ENCODE measurements around the gene SCAP.
A peak's percentile ranks its signal among the peaks of the same experiment; 100 is the strongest.

Gene SCAP

GRCh38 chr3:47412842-47413520 is 62.8 kb downstream of the SCAP start:
- DNase-seq, result no peak

DNA sequence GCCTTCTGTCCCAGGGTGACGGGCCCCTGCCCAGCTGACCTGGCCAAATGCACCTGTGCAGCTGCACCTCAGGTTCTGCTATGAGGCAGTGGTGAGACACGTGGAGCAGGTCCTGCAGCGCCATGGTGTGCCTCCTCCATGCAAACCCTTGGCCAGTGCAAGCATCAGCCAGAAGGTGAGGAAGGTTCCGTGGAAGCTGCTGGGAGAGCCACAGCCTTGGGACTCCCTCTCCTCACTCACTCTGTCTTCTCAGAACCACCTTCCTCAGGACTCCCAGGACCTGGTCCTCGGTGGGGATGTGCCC is 63.3 kb downstream of the SCAP start:
- no peak for DNase-seq

DNA sequence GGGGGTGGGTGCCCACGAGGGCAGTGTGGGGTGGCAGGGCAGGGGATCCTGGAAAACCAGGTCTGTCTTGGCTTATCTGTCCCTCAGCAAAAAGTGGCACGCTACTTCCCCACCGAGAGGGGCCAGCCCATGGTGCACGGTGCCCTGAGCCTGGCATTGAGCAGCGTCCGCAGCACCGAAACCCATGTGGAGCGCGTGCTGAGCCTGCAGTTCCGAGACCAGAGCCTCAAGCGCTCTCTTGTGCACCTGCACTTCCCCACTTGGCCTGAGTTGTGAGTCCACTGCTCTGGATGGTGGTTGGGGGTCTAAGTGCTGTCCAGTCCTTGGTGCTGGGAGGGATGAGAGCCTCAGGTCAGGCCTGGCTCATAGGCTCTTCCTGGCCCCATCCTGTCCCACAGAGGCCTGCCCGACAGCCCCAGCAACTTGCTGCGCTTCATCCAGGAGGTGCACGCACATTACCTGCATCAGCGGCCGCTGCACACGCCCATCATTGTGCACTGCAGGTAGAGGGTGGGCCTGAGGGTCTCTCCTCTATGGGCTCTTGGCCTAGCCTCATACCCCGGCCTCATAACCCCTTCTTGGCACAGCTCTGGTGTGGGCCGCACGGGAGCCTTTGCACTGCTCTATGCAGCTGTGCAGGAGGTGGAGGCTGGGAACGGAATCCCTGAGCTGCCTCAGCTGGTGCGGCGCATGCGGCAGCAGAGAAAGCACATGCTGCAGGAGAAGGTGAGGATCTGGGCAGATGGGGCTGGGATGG is 63.9 kb downstream of the SCAP start:
- DNase-seq, result no peak

GRCh38 chr3:47410801-47411646 is 64.7 kb downstream of the SCAP start:
- DNase-seq, result no peak

DNA sequence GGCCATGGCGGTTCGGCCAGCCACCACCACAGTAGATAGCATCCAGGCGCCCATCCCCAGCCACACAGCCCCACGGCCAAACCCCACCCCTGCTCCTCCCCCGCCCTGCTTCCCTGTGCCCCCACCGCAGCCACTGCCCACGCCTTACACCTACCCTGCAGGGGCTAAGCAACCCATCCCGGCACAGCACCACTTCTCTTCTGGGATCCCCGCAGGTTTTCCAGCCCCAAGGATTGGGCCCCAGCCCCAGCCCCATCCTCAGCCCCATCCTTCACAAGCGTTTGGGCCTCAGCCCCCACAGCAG is 65.4 kb downstream of the SCAP start:
- no peak for DNase-seq

DNA sequence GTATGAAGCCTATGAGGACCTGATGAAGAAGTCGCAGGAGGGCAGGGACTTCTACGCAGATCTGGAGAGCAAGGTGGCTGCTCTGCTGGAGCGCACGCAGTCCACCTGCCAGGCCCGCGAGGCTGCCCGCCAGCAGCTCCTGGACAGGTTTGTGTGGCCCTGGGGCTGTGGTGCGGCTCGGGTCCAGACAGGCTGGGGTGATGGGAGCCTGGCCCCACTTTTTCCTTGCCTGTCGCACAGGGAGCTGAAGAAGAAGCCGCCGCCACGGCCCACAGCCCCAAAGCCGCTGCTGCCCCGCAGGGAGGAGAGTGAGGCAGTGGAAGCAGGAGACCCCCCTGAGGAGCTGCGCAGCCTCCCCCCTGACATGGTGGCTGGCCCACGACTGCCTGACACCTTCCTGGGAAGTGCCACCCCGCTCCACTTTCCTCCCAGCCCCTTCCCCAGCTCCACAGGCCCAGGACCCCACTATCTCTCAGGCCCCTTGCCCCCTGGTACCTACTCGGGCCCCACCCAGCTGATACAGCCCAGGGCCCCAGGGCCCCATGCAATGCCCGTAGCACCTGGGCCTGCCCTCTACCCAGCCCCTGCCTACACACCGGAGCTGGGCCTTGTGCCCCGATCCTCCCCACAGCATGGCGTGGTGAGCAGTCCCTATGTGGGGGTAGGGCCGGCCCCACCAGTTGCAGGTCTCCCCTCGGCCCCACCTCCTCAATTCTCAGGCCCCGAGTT is 65.9 kb downstream of the SCAP start:
- no peak for DNase-seq

DNA sequence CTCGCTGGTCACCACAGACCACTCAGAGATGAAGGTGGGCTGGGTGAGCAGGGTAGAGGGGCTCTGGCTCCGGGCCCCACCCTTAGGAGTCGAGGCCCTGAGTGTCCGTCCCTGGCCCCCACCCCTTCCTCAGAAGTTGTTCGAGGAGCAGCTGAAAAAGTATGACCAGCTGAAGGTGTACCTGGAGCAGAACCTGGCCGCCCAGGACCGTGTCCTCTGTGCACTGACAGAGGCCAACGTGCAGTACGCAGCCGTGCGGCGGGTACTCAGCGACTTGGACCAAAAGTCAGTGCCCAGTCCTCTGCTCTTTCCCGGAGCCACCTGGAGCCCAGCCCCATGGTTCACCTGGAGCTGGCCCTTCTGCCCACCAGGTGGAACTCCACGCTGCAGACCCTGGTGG is 66.5 kb downstream of the SCAP start:
- no peak for DNase-seq

GRCh38 chr3:47408839-47409229 is 66.9 kb downstream of the SCAP start:
- no peak for DNase-seq

DNA sequence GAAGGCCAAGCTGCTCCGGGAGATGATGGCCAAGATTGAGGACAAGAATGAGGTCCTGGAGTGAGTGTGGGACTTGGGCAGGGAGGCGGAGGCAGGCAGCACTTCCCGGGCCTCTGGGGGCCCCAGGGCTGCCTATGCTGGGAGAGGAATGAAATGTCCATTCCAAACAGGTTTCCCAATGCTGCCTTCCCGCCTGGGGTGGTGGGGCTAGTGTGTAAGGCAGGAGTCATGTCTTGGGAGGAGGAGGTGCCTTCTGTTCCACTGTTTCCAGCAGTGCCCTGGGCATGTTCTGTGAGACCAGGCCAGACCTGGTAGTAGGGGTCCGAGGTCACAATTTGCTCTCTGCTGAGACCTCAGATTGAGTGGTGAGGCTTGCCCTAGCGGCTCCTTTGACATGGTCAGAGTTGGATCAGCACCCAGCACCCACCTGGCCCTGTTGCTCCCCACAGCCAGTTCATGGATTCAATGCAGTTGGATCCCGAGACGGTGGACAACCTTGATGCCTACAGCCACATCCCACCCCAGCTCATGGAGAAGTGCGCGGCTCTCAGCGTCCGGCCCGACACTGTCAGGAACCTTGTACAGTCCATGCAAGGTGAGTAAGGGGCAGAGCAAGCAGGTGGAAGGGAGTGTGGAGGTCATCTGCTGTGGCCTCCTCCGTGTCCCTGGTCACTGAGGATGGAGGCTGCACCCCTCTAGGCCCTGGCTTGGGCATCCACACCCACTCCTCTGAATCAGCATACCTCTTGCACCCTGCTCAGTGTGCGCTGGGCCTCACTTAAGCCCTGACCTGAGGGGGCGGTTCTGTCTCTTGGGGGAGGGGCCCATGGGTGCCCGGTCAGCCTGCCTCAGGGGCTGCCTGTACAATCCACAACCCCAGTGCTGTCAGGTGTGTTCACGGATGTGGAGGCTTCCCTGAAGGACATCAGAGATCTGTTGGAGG is 67.6 kb downstream of the SCAP start:
- DNase-seq, result no peak

DNA sequence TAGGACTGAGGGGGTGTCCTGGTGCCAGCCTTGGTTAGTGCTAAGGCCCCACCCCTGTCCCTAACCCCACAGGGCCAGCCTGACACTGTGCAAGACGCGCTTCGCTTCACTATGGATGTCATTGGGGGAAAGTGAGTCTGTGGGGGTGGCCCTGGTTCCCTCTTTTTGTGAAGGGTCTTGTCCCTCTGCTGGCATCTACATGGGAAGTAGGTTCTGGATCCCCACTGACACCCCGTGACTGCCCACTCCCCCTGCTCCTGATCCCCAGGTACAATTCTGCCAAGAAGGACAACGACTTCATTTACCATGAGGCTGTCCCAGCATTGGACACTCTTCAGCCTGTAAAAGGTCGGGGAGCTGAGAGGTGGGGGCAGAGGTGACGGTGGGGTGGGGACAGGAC is 68.5 kb downstream of the SCAP start:
- DNase-seq, result no peak

GRCh38 chr3:47406762-47407149 is 69.0 kb downstream of the SCAP start:
- DNase-seq, result no peak

GRCh38 chr3:47405820-47406761 is 69.7 kb downstream of the SCAP start:
- DNase-seq, result no peak

GRCh38 chr3:47404955-47405790 is 70.6 kb downstream of the SCAP start:
- no peak for DNase-seq

DNA sequence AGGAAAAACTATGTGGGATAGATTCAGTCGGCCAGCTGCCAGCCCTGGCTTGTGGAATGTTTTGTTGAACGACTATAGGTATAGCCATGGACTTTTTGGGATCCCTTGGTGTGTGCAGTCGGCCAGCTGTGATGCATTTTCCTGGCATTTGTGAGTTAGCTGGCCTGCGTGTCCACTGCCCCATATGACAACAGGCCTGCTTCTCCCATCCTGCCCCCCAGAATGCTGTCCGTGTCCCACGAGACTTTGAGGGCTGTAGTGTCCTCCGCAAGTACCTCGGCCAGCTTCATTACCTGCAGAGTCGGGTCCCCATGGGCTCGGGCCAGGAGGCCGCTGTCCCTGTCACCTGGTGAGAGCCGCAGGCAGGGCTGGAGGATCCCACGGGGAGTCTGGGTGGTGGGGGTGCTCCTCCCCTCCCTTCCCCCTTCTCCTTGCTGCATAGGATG is 71.3 kb downstream of the SCAP start:
- DNase-seq, result no peak

- DNase-seq, result no peak
Observed at GRCh38 chr3:47399531-47400270, 76.0 kb downstream of the SCAP start.

DNA sequence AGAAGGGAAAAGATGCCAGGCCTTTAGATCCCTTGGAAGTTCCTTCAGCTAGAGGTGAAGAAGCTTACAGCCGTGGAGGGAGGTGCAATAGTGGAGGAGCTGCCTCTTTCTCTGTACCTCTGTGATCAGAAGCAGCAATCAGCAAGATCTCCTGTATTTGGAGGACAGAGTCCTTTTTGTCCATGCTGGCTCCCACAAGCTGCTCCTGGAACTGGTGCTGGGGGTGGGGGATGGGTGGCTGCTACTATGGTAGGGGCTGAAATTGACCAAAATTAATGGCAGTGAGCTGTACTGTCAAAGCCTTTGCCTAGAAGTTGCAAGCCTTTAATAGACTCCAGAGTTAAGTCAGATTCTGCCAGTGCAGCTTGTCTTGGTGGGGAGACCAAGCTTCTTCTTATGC is 76.7 kb downstream of the SCAP start:
- DNase-seq, result no peak

DNA sequence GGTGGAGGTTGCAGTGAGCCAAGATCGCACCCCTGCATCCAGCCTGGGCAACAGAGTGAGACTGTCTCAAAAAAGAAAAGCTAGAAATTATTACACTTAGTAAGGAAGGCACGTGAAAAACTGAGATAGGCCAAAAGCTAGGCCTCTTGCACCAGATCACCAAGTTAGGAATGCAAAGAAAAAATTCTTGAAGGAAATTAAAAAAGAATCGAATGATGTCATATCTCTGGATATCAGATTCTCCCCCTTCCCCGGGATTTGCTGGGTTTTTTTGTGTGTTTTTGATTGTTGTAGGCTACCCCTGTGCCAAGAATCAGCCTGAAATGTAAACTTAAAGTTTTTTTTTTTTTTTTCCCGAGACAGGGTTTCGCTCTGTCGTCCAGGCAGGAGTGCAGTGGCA is 77.5 kb downstream of the SCAP start:
- DNase-seq, result no peak

- no peak for DNase-seq
Observed at GRCh38 chr3:47394881-47395280, 80.9 kb downstream of the SCAP start.

DNA sequence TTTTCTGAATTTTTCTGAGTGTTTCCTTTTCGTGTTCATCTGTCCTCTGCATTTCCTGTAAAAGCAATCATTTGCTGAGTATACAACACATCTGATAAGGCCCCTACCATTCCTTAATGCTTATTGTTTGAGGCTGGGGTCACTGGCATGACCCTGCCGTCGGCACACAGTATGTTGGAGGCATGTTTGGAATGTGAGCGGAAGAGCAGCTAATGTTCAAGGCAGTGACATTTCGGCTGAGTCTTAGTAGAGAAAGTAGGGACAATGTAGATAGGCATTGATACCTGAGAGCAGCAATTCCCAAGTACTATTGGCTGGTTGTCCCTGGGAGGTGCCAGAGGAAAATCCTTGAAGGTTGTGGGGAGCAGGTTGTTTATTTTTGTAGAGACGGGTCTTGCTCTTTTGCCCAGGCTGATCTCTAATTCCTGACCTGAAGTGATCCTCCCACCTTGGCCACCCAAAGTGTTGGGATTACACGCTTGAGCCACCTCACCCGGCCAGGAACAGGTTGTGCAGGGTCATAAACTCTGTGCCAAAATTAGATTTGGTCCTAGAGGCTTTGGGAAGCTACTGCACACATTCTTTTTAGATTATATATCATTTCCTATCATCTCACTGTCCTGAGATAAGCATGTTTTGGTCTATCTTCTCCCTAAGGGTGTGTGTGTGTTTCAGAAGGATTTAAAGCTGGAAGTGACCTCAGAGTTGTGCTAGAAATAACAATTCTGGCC is 81.4 kb downstream of the SCAP start:
- peak; percentile 54 for DNase-seq

Measured in kidney glomerular epithelial cell (primary cell).